HCT116 (cell line): ENCODE data around the gene DHRS9.

Experiments used
- CEBPB ChIP-seq: IDR thresholded peaks from 2 replicates; pipeline ENCODE4 v1.6.1; 2012; ENCODE audit warnings: low read depth
- CTCF ChIP-seq, 3 experiments: fragments of 200-600 bp in 1 of 3; sonication (generic) in 1 of 3; IDR thresholded peaks in 2 of 3; conservative IDR thresholded peaks in 1 of 3; 2 replicates each; pipeline ENCODE4 v1.5.1; 2012 to 2017; ENCODE audit warnings: low read depth in 2 of 3, low read length in 2 of 3, antibody characterized with exemption in 1 of 3, borderline replicate concordance in 1 of 3, control low read depth in 1 of 3, mild to moderate bottlenecking in 1 of 3, mixed read lengths in 1 of 3, mixed run types in 1 of 3, moderate library complexity in 1 of 3; ENCODE audit not compliant: insufficient read depth in 1 of 3
- MAX ChIP-seq: IDR thresholded peaks from 2 replicates; pipeline ENCODE4 v1.6.1; 2012
- POLR2AphosphoS5 ChIP-seq: IDR thresholded peaks from 2 replicates; pipeline ENCODE4 v1.6.1; 2011; ENCODE audit warnings: mild to moderate bottlenecking, low read depth, low read length, moderate library complexity
- SP1 ChIP-seq: IDR thresholded peaks from 2 replicates; pipeline ENCODE4 v1.6.1; 2012; ENCODE audit warnings: low read depth

- no peak for TF ChIP-seq SP1
- TF ChIP-seq POLR2AphosphoS5 = no peak
- TF ChIP-seq CTCF (IDR thresholded peaks at IDR 0.05 in 2 of 3, conservative IDR thresholded peaks at IDR 0.05 in 1 of 3; ENCODE audit: borderline replicate concordance in 1 of 3, insufficient read depth in 1 of 3, low read depth in 2 of 3, low read length in 2 of 3) = no peak
- TF ChIP-seq CEBPB = no peak
- TF ChIP-seq MAX = no peak
Measured at GRCh38 chr2:169143998-169144397, 74.6 kb downstream of the DHRS9 start.
